Peyer's patch (tissue), 4 donors: ENCODE measurements around the gene NEDD9.

Source experiments
- CTCF ChIP-seq, 6 experiments: fragments of 450-650 bp in 4 of 6; fragments of 200-600 bp in 2 of 6; sonication (generic) in 1 of 6; IDR thresholded peaks; one replicate each; pipeline ENCODE4 v1.5.1; 2017 to 2019; ENCODE audit warnings: antibody characterized with exemption in 6 of 6, mild to moderate bottlenecking in 3 of 6, moderate library complexity in 1 of 6
- POLR2A ChIP-seq, 2 donors: fragments of 450-650 bp; IDR thresholded peaks; one replicate each; pipeline ENCODE4 v1.5.1; 2017; ENCODE audit warnings: antibody characterized with exemption in 2 of 2, mild to moderate bottlenecking in 2 of 2, moderate library complexity in 2 of 2

GRCh38 chr6:11253594-11253993 is 21.1 kb upstream of the NEDD9 start:
- TF ChIP-seq CTCF (IDR thresholded peaks at IDR 0.05): no peak
- no peak for TF ChIP-seq POLR2A (IDR thresholded peaks at IDR 0.05)
